SKM-1 treated with dmso at 0.1 percent for 144 hours (cell line): ENCODE measurements around the gene LRRC3C.

Source experiments
- DNase-seq: peaks from one replicate; lab custom pipeline; 2025; ENCODE audit not compliant: unreplicated experiment; lab: John Stamatoyannopoulos, UW

Gene LRRC3C

GRCh38 chr17:39973496-39973895, 46.0 kb downstream of the LRRC3C start:
- no peak for DNase-seq

GRCh38 chr17:39974433-39974832, 46.9 kb downstream of the LRRC3C start:
- no peak for DNase-seq

- no peak for DNase-seq
These were observed 48.3 kb downstream of the LRRC3C start for GRCh38 chr17:39975801-39976200.

- DNase-seq: no peak
These were observed 51.6 kb downstream of the LRRC3C start for GRCh38 chr17:39979016-39979670.

- DNase-seq: peak; percentile 73
These were observed 52.4 kb downstream of the LRRC3C start for GRCh38 chr17:39979893-39980350.

- peak; percentile 100 for DNase-seq
These were observed 53.0 kb downstream of the LRRC3C start, which contains the start of gene PSMD3 for GRCh38 chr17:39980351-39981206. TSS of gene PSMD3 (plus strand) at chr17:39980807. CDS start at chr17:39980971, 164 bp downstream.

- no peak for DNase-seq
These were observed 53.7 kb downstream of the LRRC3C start for GRCh38 chr17:39981207-39981741.

- DNase-seq: no peak
These were observed 54.3 kb downstream of the LRRC3C start for GRCh38 chr17:39981766-39982375.

GRCh38 chr17:39988206-39988810, 60.8 kb downstream of the LRRC3C start:
- no peak for DNase-seq

GRCh38 chr17:39994448-39994847, 66.9 kb downstream of the LRRC3C start:
- no peak for DNase-seq
